HG03520 (cell line): ENCODE results near the gene PLXNA1.

Source experiments
- ATAC-seq: cut with Tn5 transposase; IDR thresholded peaks from one replicate; pipeline ENCODE4 v1.9.1; 2021; ENCODE audit warnings: mild to moderate bottlenecking, moderate library complexity; ENCODE audit not compliant: unreplicated experiment

The PLXNA1 gene

GRCh38 chr3:127015282-127016042 lies 32.5 kb downstream of the PLXNA1 start:
- ATAC-seq: peak; percentile 71

- no peak for ATAC-seq
Observed at GRCh38 chr3:127016043-127016343, 33.1 kb downstream of the PLXNA1 start.

- no peak for ATAC-seq
Observed at GRCh38 chr3:127016461-127016860, 33.5 kb downstream of the PLXNA1 start.

- no peak for ATAC-seq
Observed at GRCh38 chr3:127017229-127017628, 34.3 kb downstream of the PLXNA1 start.

GRCh38 chr3:127017781-127018180 lies 34.9 kb downstream of the PLXNA1 start:
- ATAC-seq: no peak

- ATAC-seq: no peak
Observed at GRCh38 chr3:127018306-127018828, 35.5 kb downstream of the PLXNA1 start.

GRCh38 chr3:127019449-127019848 lies 36.5 kb downstream of the PLXNA1 start:
- ATAC-seq: no peak

- ATAC-seq: no peak
Observed at GRCh38 chr3:127020543-127020942, 37.6 kb downstream of the PLXNA1 start.

GRCh38 chr3:127022849-127023248 lies 39.9 kb downstream of the PLXNA1 start:
- ATAC-seq: no peak

- no peak for ATAC-seq
Observed at GRCh38 chr3:127025456-127025855, 42.5 kb downstream of the PLXNA1 start.

GRCh38 chr3:127026036-127026435 lies 43.1 kb downstream of the PLXNA1 start:
- ATAC-seq: no peak

- ATAC-seq: no peak
Observed at GRCh38 chr3:127026661-127027060, 43.7 kb downstream of the PLXNA1 start.

- no peak for ATAC-seq
Observed at GRCh38 chr3:127027061-127027735, 44.3 kb downstream of the PLXNA1 start.

GRCh38 chr3:127027811-127028548 lies 45.1 kb downstream of the PLXNA1 start:
- ATAC-seq: no peak

GRCh38 chr3:127028781-127029657 lies 46.1 kb downstream of the PLXNA1 start:
- no peak for ATAC-seq

GRCh38 chr3:127029658-127030507 lies 47.0 kb downstream of the PLXNA1 start:
- no peak for ATAC-seq

- no peak for ATAC-seq
Observed at GRCh38 chr3:127030508-127031412, 47.8 kb downstream of the PLXNA1 start.

GRCh38 chr3:127031413-127031810 lies 48.5 kb downstream of the PLXNA1 start:
- no peak for ATAC-seq

- no peak for ATAC-seq
Observed at GRCh38 chr3:127031845-127032244, 48.9 kb downstream of the PLXNA1 start.
